Ishikawa (cell line): ENCODE data around the gene ORM1.

ENCODE experiments used
- CEBPB ChIP-seq: IDR thresholded peaks from 2 replicates; pipeline ENCODE4 v1.6.1; 2012
- CREB1 ChIP-seq: IDR thresholded peaks from 2 replicates; pipeline ENCODE4 v1.6.1; 2012; ENCODE audit warnings: low read depth
- EGR1 ChIP-seq: IDR thresholded peaks from 2 replicates; pipeline ENCODE4 v1.6.1; 2012
- EP300 ChIP-seq: IDR thresholded peaks from 2 replicates; pipeline ENCODE4 v1.6.1; 2012; ENCODE audit warnings: borderline replicate concordance
- FOXM1 ChIP-seq: IDR thresholded peaks from 2 replicates; pipeline ENCODE4 v1.6.1; 2012; ENCODE audit warnings: low read depth, borderline replicate concordance
- MAX ChIP-seq: IDR thresholded peaks from 2 replicates; pipeline ENCODE4 v1.6.1; 2012
- NFIC ChIP-seq: IDR thresholded peaks from 2 replicates; pipeline ENCODE4 v1.6.1; 2012
- RAD21 ChIP-seq: IDR thresholded peaks from 2 replicates; pipeline ENCODE4 v1.6.1; 2012; ENCODE audit warnings: low read depth
- REST ChIP-seq: IDR thresholded peaks from 2 replicates; pipeline ENCODE4 v1.6.1; 2012; ENCODE audit warnings: low read depth, mild to moderate bottlenecking
- TAF1 ChIP-seq: IDR thresholded peaks from 2 replicates; pipeline ENCODE4 v1.6.1; 2012; ENCODE audit warnings: low read depth, mild to moderate bottlenecking
- TCF12 ChIP-seq: IDR thresholded peaks from 2 replicates; pipeline ENCODE4 v1.6.1; 2012; ENCODE audit warnings: low read depth
- TEAD4 ChIP-seq: IDR thresholded peaks from 2 replicates; pipeline ENCODE4 v1.6.1; 2012
- USF1 ChIP-seq: IDR thresholded peaks from 2 replicates; pipeline ENCODE4 v1.6.1; 2012
- YY1 ChIP-seq: IDR thresholded peaks from 2 replicates; pipeline ENCODE4 v1.6.1; 2012; ENCODE audit warnings: low read depth
- ZBTB7A ChIP-seq: IDR thresholded peaks from 2 replicates; pipeline ENCODE4 v1.6.1; 2012; ENCODE audit warnings: low read depth

The ORM1 gene

GRCh38 chr9:114344692-114345091 lies 21.8 kb downstream of the ORM1 start:
- peak; percentile 62; the same call in 1 of the 2 replicates for TF ChIP-seq NFIC
- TF ChIP-seq EP300, result peak; percentile 36; the same call in 1 of the 2 replicates
- no peak for TF ChIP-seq CREB1
- no peak for TF ChIP-seq ZBTB7A
- peak; percentile 45 for TF ChIP-seq TEAD4

GRCh38 chr9:114345493-114346065 lies 22.7 kb downstream of the ORM1 start:
- TF ChIP-seq CEBPB, result no peak

GRCh38 chr9:114346146-114346545 lies 23.2 kb downstream of the ORM1 start:
- TF ChIP-seq ZBTB7A, result no peak

- TF ChIP-seq FOXM1 (no peak), EP300 (no peak), REST (no peak), TAF1 (no peak), ZBTB7A (no peak), USF1 (no peak), EGR1 (no peak)
Measured at GRCh38 chr9:114347675-114348074, 24.8 kb downstream of the ORM1 start.

- TF ChIP-seq EP300 (0 out of 2 replicates have a peak, but pooled peaks have one; percentile 7), ZBTB7A (peak; percentile 23; the same call in 1 of the 2 replicates), TCF12 (no peak), MAX (no peak), USF1 (no peak), REST (no peak)
Measured at GRCh38 chr9:114348261-114348905, 25.5 kb downstream of the ORM1 start.

- TF ChIP-seq CEBPB, result no peak
- TF ChIP-seq REST, result no peak
- TF ChIP-seq TCF12, result 0 out of 2 replicates have a peak, but pooled peaks have one; percentile 30
- peak; percentile 80 for TF ChIP-seq EGR1
- peak; percentile 48 for TF ChIP-seq ZBTB7A
- TF ChIP-seq TEAD4, result no peak
- TF ChIP-seq MAX, result peak; percentile 59; the same call in 1 of the 2 replicates
- TF ChIP-seq FOXM1, result no peak
- no peak for TF ChIP-seq TAF1
- TF ChIP-seq RAD21, result no peak
- TF ChIP-seq USF1, result 0 out of 2 replicates have a peak, but pooled peaks have one; percentile 3
- TF ChIP-seq EP300, result no peak
- TF ChIP-seq CREB1, result no peak
- no peak for TF ChIP-seq YY1
- TF ChIP-seq NFIC, result peak; percentile 19; the same call in 1 of the 2 replicates
Measured at GRCh38 chr9:114348906-114349482, 26.1 kb downstream of the ORM1 start.
